Stimulated activated CD8-positive, alpha-beta memory T cell treated with anti-CD3 and anti-CD28 coated beads, Interleukin-7, amount 100 ng/mL, for 4 hours (primary cell): ENCODE measurements around the gene TRMU.

ENCODE experiments used
- DNase-seq, 2 donors: peaks; one replicate each; pipeline ENCODE4 v3.0.0-alpha.2; 2020; ENCODE audit warnings: low read depth in 2 of 2

Gene TRMU

GRCh38 chr22:46355996-46356471 lies 20.5 kb downstream of the TRMU start:
- no peak for DNase-seq

- DNase-seq = no peak
Observed at GRCh38 chr22:46356496-46357480, 21.3 kb downstream of the TRMU start.

- DNase-seq = no peak
Observed at GRCh38 chr22:46357711-46358520, 22.4 kb downstream of the TRMU start.

GRCh38 chr22:46358766-46359165 lies 23.3 kb downstream of the TRMU start:
- DNase-seq = no peak

- no peak for DNase-seq
Observed at GRCh38 chr22:46359362-46359761, 23.8 kb downstream of the TRMU start.

GRCh38 chr22:46360097-46360496 lies 24.6 kb downstream of the TRMU start:
- DNase-seq = no peak

- DNase-seq = no peak
Observed at GRCh38 chr22:46360891-46361290, 25.4 kb downstream of the TRMU start.

- DNase-seq = no peak
Observed at GRCh38 chr22:46361826-46362202, 26.3 kb downstream of the TRMU start.

- DNase-seq = no peak
Observed at GRCh38 chr22:46362203-46362933, 26.9 kb downstream of the TRMU start.

GRCh38 chr22:46362934-46363515 lies 27.5 kb downstream of the TRMU start:
- no peak for DNase-seq

- DNase-seq = no peak
Observed at GRCh38 chr22:46363611-46364321, 28.3 kb downstream of the TRMU start.

GRCh38 chr22:46364341-46365165 lies 29.0 kb downstream of the TRMU start:
- no peak for DNase-seq

- no peak for DNase-seq
Observed at GRCh38 chr22:46365166-46365624, 29.7 kb downstream of the TRMU start.

GRCh38 chr22:46366327-46366731 lies 30.8 kb downstream of the TRMU start:
- DNase-seq = no peak

- no peak for DNase-seq
Observed at GRCh38 chr22:46366801-46367706, 31.5 kb downstream of the TRMU start.

- DNase-seq = peak in 1 of 2 donors; percentile 52
Observed at GRCh38 chr22:46367707-46368191, 32.2 kb downstream of the TRMU start.

- DNase-seq = no peak
Observed at GRCh38 chr22:46368422-46368821, 32.9 kb downstream of the TRMU start.

- no peak for DNase-seq
Observed at GRCh38 chr22:46368871-46369715, 33.6 kb downstream of the TRMU start.
